ENCODE data around the gene SDK1. TPM values are rescaled to one million over a fixed set of nuclear protein-coding genes. Genes with fewer than 3 reads are reported as not detected.

The SDK1 gene
- total and polyA plus RNA-seq, 2 of the 8 experiments (the other 6 are each of a cell fraction or from before 2014, with no cell fraction given): 3.3 to 7.2 TPM

DNA sequence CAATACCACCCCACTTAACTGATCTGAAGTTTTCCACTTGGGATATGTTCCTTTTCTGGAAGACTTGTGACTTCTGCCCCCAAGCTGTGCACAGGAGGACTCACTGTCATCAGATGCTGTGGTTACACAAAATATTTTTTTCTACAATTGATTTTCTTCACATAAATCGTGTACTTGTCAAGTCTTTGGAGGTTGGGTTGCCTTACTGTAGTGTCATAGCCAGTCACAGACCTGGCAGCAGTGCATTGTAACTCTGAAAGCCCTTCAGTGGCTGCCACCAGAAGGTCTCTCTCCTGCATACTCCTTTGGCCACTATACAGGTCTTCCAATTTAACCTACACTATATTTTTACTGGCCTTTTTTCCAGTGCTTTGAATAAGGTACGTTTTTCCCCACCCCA lies 73.2 kb downstream of the SDK1 start:
- Histone ChIP-seq H2AK5ac (ENCODE audit: low read depth, low read length) (no peak overlapping the region; the same call in 1 of the 2 replicates), H2BK5ac (ENCODE audit: low read depth, low read length) (no peak overlapping the region), H2AFZ (ENCODE audit: low read length) (no peak overlapping the region), H3K9ac (replicated peaks in 1 of 4; ENCODE audit: extremely low read depth in 1 of 4, low read depth in 3 of 4, low read length in 3 of 4) (no peak overlapping the region), H3K4me1 (replicated peaks in 1 of 4; ENCODE audit: control insufficient read depth in 3 of 4, insufficient read depth in 4 of 4, low read length in 3 of 4) (peaks cover 0 to 13% (median 7%) of the 10 kb centered on the region in 4 experiments; a peak in 6 of 7 replicates), H2BK20ac (ENCODE audit: low read length) (no peak overlapping the region), H3K23me2 (ENCODE audit: low read depth, low read length) (no peaks in the 10 kb centered on the region), H3K36me3 (ENCODE audit: control insufficient read depth in 2 of 4, insufficient read depth in 4 of 4, low read length in 3 of 4) (no peaks in the 10 kb centered on the region), H3K79me2 (ENCODE audit: control insufficient read depth in 1 of 2, insufficient read depth in 2 of 2, low read length in 2 of 2) (no peaks in the 10 kb centered on the region), H2BK120ac (replicated peaks; ENCODE audit: low read depth, low read length) (no peak overlapping the region), H4K5ac (ENCODE audit: insufficient read length, low read depth, low read length) (no peak overlapping the region), H3K27ac (ENCODE audit: low read depth, low read length) (no peak overlapping the region), H3K56ac (replicated peaks; ENCODE audit: insufficient read length, low read depth, low read length) (no peak overlapping the region), H3K27me3 (replicated peaks in 1 of 4; ENCODE audit: control insufficient read depth in 3 of 4, extremely low read depth in 1 of 4, insufficient read depth in 3 of 4, low read length in 3 of 4) (no peaks in the 10 kb centered on the region), H4K91ac (replicated peaks; ENCODE audit: insufficient read length, low read length) (no peak overlapping the region), H2BK15ac (ENCODE audit: low read length) (no peak overlapping the region), H3K23ac (ENCODE audit: insufficient read length) (no peak overlapping the region), H3K9me3 (ENCODE audit: insufficient read depth in 2 of 2, low read depth in 1 of 2, low read length in 1 of 2) (no peaks in the 10 kb centered on the region), H4K20me1 (replicated peaks in 1 of 2; ENCODE audit: control insufficient read depth in 1 of 2, insufficient read depth in 2 of 2, low read length in 2 of 2) (no peaks in the 10 kb centered on the region), H4K8ac (ENCODE audit: extremely low read depth, insufficient read depth, low read length) (no peak overlapping the region), H3K4me2 (ENCODE audit: insufficient read depth in 1 of 2, low read depth in 2 of 2, low read length in 2 of 2) (no peak overlapping the region), H3K18ac (ENCODE audit: extremely low read depth, low read length) (no peak overlapping the region), H3K14ac (ENCODE audit: insufficient read length) (no peak overlapping the region), H3K4me3 (ENCODE audit: extremely low read depth in 1 of 4, insufficient read depth in 2 of 4, low read depth in 3 of 4, low read length in 4 of 4) (no peak overlapping the region), H2BK12ac (ENCODE audit: low read depth, low read length) (no peak overlapping the region), H3K79me1 (ENCODE audit: low read depth, low read length) (no peaks in the 10 kb centered on the region; the same call in none of the 2 replicates), H3K4ac (replicated peaks; ENCODE audit: insufficient read length, low read depth, low read length) (no peak overlapping the region)
- CTCF ChIA-PET (ENCODE audit: partially characterized antibody): no interaction called here
- WGBS, 2 experiments (ENCODE audit: extremely low coverage in 1 of 2, insufficient coverage in 1 of 2, insufficient read length in 1 of 2, insufficient replicate concordance in 2 of 2, low coverage in 1 of 2, low lambda C conversion rate in 2 of 2, missing lambda C conversion rate in 1 of 2): 87% methylated on average over 2 of the region's 2 CpGs; no CpG with 5 or more reads in 1 of the 2 experiments
- FAIRE-seq (no peak), DNase-seq (ENCODE audit: low read depth in 1 of 2, low spot score in 2 of 2) (no peak)
- TF ChIP-seq YY1 (IDR thresholded peaks at IDR 0.05; ENCODE audit: low read depth, low read length): no peak
- no peak for TF ChIP-seq BCL11A (IDR thresholded peaks at IDR 0.05; ENCODE audit: low read depth in 2 of 2, low read length in 2 of 2)
- no peak for TF ChIP-seq CTCF (IDR thresholded peaks at IDR 0.05; ENCODE audit: control extremely low read depth in 1 of 3, insufficient read depth in 1 of 3, low read depth in 1 of 3, low read length in 3 of 3)
- no peak for TF ChIP-seq POU5F1 (IDR thresholded peaks at IDR 0.05; ENCODE audit: low read depth, low read length)
- TF ChIP-seq SP2 (IDR thresholded peaks at IDR 0.05; ENCODE audit: low read length): no peak
- TF ChIP-seq, protein P1, sequence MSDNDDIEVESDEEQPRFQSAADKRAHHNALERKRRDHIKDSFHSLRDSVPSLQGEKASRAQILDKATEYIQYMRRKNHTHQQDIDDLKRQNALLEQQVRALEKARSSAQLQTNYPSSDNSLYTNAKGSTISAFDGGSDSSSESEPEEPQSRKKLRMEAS (IDR thresholded peaks at IDR 0.05): no peak
- TF ChIP-seq KDM4A (IDR thresholded peaks at IDR 0.05; ENCODE audit: low read depth, low read length, severe bottlenecking): no peak
- TF ChIP-seq KDM1A (IDR thresholded peaks at IDR 0.05; ENCODE audit: borderline replicate concordance, low read length): no peak
- POLR2A ChIA-PET (ENCODE audit: partially characterized antibody): no interaction called here
